HG02943 (cell line): ENCODE measurements around the gene NEMP2.

Source experiments
- ATAC-seq: cut with Tn5 transposase; IDR thresholded peaks from one replicate; pipeline ENCODE4 v1.9.1; 2021; ENCODE audit warnings: mild to moderate bottlenecking, low read depth, moderate library complexity; ENCODE audit not compliant: unreplicated experiment

Gene NEMP2

DNA sequence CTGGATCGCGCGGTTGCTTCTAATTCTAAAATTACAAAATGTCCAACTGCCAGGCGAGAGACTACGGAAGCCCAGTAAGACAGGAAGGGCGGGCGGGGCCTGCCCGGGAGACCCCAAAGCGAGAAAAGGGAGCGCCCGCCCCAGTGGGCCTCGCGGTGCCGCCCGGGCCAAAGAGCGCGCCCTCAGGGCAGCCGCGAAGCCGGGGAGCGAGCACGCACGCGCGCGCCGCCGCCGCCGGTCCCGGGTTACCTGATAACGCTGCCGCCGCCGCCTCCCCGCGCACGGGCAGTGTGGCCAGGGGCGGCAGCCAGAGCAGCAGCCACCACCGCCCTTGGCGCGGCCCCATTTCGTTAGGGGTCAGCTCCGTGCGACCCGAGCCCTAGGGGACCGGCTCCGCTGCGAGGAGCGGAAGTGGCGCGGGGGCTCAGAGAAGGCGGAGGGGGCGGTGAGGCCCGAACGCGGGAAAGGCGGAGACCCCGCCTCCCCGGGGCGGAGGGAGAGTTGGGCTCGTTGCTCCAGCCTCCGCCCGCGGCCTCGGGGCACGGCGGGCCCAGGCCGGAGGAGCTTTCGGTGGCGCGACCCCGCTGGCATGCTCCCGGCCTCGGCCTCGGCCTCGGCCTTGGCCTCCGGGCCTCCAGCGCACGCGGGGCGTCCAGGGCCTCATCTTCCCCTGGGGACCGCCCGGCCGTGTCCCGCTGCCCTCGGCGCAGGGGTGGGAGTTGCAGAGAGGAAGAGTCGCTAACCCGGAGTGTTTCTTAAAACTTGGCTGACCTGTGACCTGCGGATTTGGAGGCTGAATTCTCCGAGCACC is at the start of gene NEMP2:
TSS of gene NEMP2 (minus strand) at position 413 of the 811 bp plus-strand sequence. CDS start at position 346, 67 bp downstream.
- ATAC-seq: peak; percentile 69

GRCh38 chr2:190583507-190584337 is 49.2 kb upstream of the NEMP2 start:
- ATAC-seq: peak; percentile 70

DNA sequence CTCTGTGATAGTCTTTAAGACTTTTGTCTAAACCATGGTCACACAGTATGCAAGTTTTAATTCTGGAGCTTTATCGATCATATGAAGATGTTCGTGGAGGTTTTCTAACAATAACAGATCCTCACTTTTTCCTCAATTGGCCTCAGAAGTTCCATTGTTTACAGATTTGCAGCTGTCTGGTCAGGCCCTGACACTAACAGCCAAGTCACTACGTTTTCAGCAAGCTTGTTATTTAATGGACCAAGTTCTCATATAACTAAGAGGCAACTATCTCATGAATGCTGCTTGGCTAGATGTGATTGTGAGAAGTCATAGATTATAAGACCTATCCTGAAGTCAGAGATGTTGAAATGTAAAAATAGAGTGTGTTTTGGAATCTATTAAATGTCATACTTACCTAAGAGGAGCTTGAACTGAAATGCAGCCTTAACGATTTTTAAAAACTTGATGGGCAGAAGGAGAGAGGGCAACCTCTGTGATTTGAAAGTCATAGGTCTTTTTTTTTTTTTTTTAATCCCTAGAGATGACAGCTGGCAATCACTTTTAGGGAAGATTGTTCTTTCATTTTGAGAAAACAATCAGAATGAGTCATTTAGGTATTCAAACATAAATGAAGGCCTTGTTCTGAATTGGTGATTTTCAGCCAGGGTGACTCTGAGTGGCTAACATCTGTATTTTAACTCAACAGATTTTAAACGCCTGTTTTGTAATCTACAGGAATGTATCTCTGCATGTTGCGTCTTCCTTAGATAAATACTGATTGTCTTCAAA is 48.4 kb upstream of the NEMP2 start:
- peak; percentile 63 for ATAC-seq

- no peak for ATAC-seq
These were observed 47.5 kb upstream of the NEMP2 start for GRCh38 chr2:190582019-190582418.

- ATAC-seq: no peak
These were observed 45.7 kb upstream of the NEMP2 start for GRCh38 chr2:190579915-190580846.

DNA sequence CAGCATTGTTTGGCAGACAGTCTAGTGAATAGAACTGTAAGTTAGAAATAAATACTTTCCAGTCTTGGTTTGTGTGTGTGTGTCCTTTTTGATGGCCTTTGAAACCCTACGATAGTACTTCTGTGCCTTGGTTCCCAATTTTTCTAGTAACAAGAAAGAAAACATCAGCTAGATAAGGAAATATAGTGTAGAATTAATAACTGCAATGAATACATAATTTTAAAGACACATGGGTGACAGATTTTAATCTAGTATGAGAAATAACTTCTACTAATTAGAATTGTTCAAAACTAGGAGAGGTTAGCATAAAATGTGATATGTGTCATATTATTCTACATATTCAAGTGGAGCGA is 44.5 kb upstream of the NEMP2 start:
- no peak for ATAC-seq

DNA sequence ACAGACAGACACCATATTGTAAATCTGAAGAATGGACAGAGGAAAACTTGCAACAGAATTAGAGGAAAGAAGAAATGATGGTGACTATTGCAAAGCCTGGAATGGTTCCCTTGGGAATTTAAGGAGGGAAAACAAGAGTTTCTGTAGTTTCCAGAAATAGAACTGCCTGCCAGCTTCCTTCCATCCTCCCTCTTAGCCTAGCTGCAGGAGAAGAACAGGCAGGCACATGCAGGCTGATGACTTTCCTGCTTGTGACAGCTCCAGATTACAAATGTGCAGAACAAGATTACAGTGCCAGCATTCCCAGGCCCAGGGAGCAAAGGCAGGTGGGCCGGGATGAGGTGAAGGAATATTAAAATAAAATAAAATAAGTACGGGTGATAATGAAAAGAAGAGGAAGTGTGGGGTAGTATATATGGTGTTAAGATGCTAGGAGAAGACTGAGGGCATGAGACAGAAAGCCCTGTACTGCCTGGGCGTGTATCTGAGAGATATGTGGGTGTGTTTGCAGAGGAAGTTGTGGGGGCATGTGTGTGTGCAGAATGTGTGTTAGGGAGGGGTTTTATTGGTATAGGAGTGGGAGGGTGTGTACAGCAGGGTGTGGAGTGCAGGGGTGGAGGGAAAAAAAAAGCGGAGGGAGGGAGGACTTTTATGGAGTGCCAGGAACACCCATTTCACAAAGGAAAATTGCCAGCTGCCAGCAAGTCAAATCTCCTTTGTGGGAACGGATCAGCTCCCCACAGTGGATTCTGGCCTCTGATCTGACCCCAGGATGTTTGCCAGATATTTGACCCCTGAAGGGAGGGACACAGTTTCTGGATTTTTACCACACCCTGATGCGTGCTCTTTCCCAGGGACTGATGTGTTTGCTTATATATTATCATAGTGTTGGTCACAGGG is 43.9 kb upstream of the NEMP2 start:
- ATAC-seq: no peak

GRCh38 chr2:190576573-190576972 is 42.1 kb upstream of the NEMP2 start:
- no peak for ATAC-seq

DNA sequence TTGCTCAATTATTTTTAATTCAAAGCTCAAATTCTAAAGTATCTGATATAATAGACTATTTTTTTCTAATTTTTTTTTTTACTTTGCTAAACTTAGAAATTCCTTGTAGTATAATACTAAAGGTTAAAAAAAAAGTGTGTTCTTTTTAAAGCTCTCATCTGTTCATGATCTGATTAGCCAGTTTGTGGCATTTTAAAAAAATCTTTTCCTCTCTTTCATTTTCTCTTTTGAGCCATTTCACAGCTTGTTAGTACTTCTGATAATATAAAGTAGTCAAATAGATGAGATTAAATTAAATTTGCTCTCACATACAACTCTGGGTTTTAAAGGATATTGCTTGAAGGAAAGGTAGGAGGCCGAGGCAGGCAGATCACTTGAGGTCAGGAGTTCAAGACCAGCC is 40.7 kb upstream of the NEMP2 start:
- ATAC-seq: no peak

DNA sequence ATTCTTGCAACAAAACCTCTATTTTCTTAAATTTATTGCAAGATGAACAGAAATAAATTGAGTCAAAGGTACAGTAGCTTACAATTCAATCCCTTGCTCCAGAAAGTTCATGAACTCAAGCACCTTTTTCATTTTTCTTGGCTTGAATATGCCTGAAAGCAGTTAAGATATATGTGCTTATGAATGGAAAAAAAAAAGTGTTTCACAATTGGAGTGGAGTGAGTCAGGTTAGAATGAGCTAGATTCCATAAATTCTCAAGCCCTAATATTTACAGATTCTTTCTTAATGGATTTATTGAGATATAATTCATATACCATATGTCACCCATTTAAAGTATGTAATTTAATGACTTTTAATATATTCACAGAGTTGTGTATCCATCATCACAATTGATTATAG is 39.6 kb upstream of the NEMP2 start:
- ATAC-seq: no peak

DNA sequence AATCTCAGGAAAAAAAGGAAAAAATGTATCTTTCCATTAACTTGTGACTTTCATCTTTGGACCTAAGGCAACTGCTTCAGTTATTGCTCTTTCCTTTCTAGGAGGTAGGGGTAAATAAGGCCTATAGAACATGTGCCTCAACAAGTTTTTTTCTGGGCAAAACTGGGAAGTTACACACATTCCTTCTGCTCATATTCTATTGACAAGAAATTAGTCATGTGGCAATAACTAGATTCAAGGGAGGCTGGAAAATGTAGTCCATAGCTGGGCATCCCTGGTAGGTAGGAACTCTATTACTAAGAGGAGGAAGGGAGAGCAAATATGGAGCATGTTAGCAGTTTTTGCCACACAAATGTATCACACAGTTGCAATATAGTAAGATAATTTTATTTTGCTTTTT is 37.7 kb upstream of the NEMP2 start:
- ATAC-seq: no peak

GRCh38 chr2:190571686-190572085 is 37.2 kb upstream of the NEMP2 start:
- no peak for ATAC-seq

DNA sequence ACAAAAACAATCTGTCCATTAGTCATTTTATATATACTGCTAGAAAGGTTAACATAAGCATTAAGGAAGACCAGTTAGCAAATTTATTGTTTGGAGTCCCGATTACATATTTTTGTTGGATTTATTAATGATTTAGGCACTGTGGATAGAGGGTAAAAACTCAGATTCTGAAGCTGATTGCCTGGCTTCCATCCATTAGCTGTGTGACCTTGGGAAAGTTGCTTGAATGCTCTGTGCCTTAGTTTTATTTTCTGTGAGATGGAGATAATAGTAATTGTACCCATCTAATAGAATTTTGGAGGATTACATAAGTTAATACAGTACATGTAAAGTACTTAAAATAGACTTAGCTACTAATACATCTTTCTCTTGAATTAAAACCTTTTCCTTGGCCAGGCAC is 36.3 kb upstream of the NEMP2 start:
- ATAC-seq: no peak

- ATAC-seq: no peak
These were observed 35.7 kb upstream of the NEMP2 start for GRCh38 chr2:190569994-190570755.

GRCh38 chr2:190564838-190565237 is 30.3 kb upstream of the NEMP2 start:
- ATAC-seq: no peak

DNA sequence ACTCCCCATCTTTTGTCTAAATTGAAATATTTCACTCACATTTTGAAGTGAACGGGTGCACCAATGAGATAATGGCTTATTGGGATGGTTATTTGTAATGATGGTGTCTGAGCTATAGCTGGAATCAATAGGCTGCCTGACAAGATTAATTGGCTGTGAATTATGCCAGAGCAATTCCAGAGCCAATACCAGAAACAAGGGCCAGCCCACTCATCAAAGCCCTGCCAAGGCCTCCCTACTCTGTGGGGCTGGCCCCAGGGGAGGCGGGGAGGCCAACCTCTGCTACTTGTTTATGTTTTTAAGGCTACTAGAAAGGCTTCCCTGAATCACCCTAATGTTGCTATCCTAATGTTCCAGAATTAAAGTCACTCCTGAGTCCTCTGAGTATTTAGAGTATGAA is 29.1 kb upstream of the NEMP2 start:
- no peak for ATAC-seq

DNA sequence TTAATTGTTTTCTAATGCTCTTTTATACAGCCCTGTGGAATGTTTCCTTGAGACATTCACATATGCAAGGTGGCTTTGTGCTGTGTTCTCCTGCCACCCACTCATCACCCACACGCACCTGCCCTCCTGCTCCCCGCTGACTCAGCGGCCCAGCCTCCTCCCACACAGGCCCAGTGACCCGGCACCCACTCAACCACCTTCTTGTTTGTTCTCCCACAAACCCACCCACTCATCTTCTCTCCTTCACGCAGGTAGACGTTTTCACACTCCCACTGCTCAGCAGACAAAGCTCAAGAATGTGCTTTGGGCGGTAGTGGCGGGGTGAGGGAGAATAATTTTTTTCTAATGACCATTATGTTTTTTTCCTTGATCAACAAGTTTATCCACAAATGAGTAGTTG is 28.6 kb upstream of the NEMP2 start:
- ATAC-seq: no peak

- no peak for ATAC-seq
These were observed 27.6 kb upstream of the NEMP2 start for GRCh38 chr2:190562121-190562520.
